Right atrium auricular region (tissue), 2 donors: Measurements from ENCODE around the gene NAPB. TPM values are rescaled to one million over a fixed set of nuclear protein-coding genes. Genes with fewer than 3 reads are reported as not detected.

Experiments used
- DNase-seq: peaks from one replicate; pipeline ENCODE4 v3.0.0-alpha.2; 2019; ENCODE audit warnings: low spot score
- H3K27ac ChIP-seq, 2 donors: fragments of 200-600 bp; sonication (generic); 1 replicate in 1 of 2; 2 replicates in 1 of 2; pipeline ENCODE4 v1.5.1; 2016 to 2019
- H3K27me3 ChIP-seq, 2 donors: fragments of 200-600 bp; sonication (generic); one replicate each; pipeline versions ENCODE4 v1.5.1 to v1.6.0; 2017 to 2019
- H3K36me3 ChIP-seq: fragments of 200-600 bp; sonication (generic); one replicate; pipeline ENCODE4 v1.5.1; 2016
- H3K4me1 ChIP-seq, 2 donors: fragments of 200-600 bp; sonication (generic); one replicate each; pipeline versions ENCODE4 v1.5.1 to v1.6.0; 2017 to 2019
- H3K4me3 ChIP-seq, 2 donors: fragments of 200-600 bp; sonication (generic); 1 replicate in 1 of 2; 2 replicates in 1 of 2; pipeline ENCODE4 v1.5.1; 2017 to 2019; ENCODE audit warnings: mild to moderate bottlenecking in 1 of 2, moderate library complexity in 1 of 2
- H3K9me3 ChIP-seq, 2 donors: fragments of 200-600 bp; sonication (generic); one replicate each; pipeline ENCODE4 v1.5.1; 2019
- CTCF ChIP-seq, 2 donors: fragments of 200-600 bp; sonication (generic); IDR thresholded peaks; one replicate each; pipeline ENCODE4 v1.5.1; 2019; ENCODE audit warnings: antibody characterized with exemption in 2 of 2
- total RNA-seq, 2 donors: library from RNA; depleted of rRNA; stranded (reverse); fragments of >200 nt; gene quantifications; one replicate each; pipeline ENCODE4 v1.1.0, GENCODE V29; 2016

Gene NAPB
- total RNA-seq, 2 donors from 2014 or later, result 4.8 to 5.1 TPM

DNA sequence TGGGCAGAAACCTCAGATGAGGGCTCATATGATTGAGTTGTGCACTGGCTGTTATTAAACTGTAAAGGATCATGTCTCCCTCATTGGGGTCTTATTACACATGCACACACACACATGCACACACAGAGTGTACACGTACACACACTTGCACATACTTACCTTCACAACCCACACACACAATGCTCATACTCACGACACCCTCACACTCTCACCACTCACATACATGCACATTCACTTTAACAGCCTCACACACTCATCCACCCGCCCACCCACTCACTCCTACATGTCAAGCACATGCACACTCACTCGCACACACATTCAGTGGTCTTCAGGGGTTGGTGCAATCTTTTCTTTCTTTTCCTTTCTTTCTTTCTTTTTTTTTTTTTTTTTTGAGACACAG, 23.6 kb upstream of the NAPB start:
- Histone ChIP-seq H3K27ac (no peak overlapping the region), H3K36me3 (no peaks in the 10 kb centered on the region), H3K4me3 (no peak overlapping the region), H3K9me3 (no peaks in the 10 kb centered on the region), H3K4me1 (no peaks in the 10 kb centered on the region), H3K27me3 (no peaks in the 10 kb centered on the region)
- DNase-seq, result no peak
- no peak for TF ChIP-seq CTCF (IDR thresholded peaks at IDR 0.05)

- Histone ChIP-seq H3K27me3 (no peaks in the 10 kb centered on the region), H3K4me1 (no peaks in the 10 kb centered on the region), H3K9me3 (no peaks in the 10 kb centered on the region), H3K4me3 (no peak overlapping the region), H3K36me3 (no peaks in the 10 kb centered on the region), H3K27ac (no peak overlapping the region)
- TF ChIP-seq CTCF (IDR thresholded peaks at IDR 0.05), result no peak
- DNase-seq, result no peak
These were observed 21.1 kb upstream of the NAPB start for GRCh38 chr20:23442436-23442835.

- H3K27me3 ChIP-seq, result no peaks in the 10 kb centered on the region
- H3K27ac ChIP-seq, result no peak overlapping the region
- DNase-seq, result peak; percentile 81
- peaks cover 0 to under 1% of the 10 kb centered on the region in 2 donors for H3K4me1 ChIP-seq
- no peaks in the 10 kb centered on the region for H3K9me3 ChIP-seq
- H3K4me3 ChIP-seq, result no peak overlapping the region
- no peaks in the 10 kb centered on the region for H3K36me3 ChIP-seq
- TF ChIP-seq CTCF (IDR thresholded peaks at IDR 0.05), result peak; percentile 68 to 88
These were observed 20.6 kb upstream of the NAPB start for GRCh38 chr20:23441850-23442313.

DNA sequence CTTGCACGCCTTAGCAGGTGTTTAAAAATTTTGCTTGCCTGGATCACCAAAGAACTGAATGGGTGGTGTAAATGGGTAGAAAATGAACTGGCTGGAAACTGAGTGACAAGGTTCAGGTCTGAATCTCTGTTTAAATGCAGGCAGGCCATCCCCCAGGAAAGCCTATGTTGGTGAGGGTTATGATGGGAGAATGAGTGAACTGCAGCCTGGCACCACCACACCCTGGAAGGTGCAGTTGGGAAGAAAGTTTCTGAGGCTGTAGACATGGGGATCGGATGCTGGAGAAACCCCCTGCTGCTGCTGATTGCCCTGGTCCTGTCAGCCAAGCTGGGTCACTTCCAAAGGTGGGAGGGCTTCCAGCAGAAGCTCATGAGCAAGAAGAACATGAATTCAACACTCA, 18.7 kb upstream of the NAPB start:
- Histone ChIP-seq H3K9me3 (no peaks in the 10 kb centered on the region), H3K36me3 (no peaks in the 10 kb centered on the region), H3K27ac (no peak overlapping the region), H3K4me1 (peaks cover 0 to 5% of the 10 kb centered on the region in 2 donors), H3K4me3 (no peak overlapping the region), H3K27me3 (no peaks in the 10 kb centered on the region)
- TF ChIP-seq CTCF (IDR thresholded peaks at IDR 0.05), result no peak
- DNase-seq, result no peak

- no peak for TF ChIP-seq CTCF (IDR thresholded peaks at IDR 0.05)
- no peaks in the 10 kb centered on the region for H3K36me3 ChIP-seq
These were observed 17.4 kb upstream of the NAPB start for GRCh38 chr20:23438661-23439060.

More at GRCh38 chr20:23438661-23439060, 17.4 kb upstream of the NAPB start:
- no peak overlapping the region for H3K27ac ChIP-seq
- peaks cover 0 to 5% of the 10 kb centered on the region in 2 donors for H3K4me1 ChIP-seq
- DNase-seq, result no peak
- no peak overlapping the region for H3K4me3 ChIP-seq
- no peaks in the 10 kb centered on the region for H3K9me3 ChIP-seq
- no peaks in the 10 kb centered on the region for H3K27me3 ChIP-seq
